Smooth muscle cell (in vitro differentiated cells): ENCODE results near the gene CDH12. TPM values are rescaled to one million over a fixed set of nuclear protein-coding genes. Genes with fewer than 3 reads are reported as not detected.

Source experiments
- DNase-seq: peaks from one replicate; lab custom pipeline; 2025; ENCODE audit not compliant: unreplicated experiment; lab: John Stamatoyannopoulos, UW
- H2AFZ ChIP-seq: fragments of 200-600 bp; sonication (generic); 2 replicates; pipeline ENCODE4 v1.6.0; 2016; ENCODE audit warnings: antibody characterized with exemption, low read depth, mild to moderate bottlenecking
- H3F3A ChIP-seq: fragments of 200-600 bp; sonication (generic); 2 replicates; pipeline ENCODE4 v1.6.0; 2017; ENCODE audit warnings: antibody characterized with exemption, low read depth
- H3K27ac ChIP-seq: fragments of 200-600 bp; sonication (generic); 2 replicates; pipeline ENCODE4 v1.5.1; 2016; ENCODE audit warnings: low read depth, mild to moderate bottlenecking
- H3K27me3 ChIP-seq: fragments of 200-600 bp; sonication (generic); 2 replicates; pipeline ENCODE4 v1.6.1; 2016; ENCODE audit warnings: low read depth, mild to moderate bottlenecking
- H3K36me3 ChIP-seq: fragments of 200-600 bp; sonication (generic); 2 replicates; pipeline ENCODE4 v1.5.1; 2016; ENCODE audit warnings: low read depth
- H3K4me1 ChIP-seq: fragments of 200-600 bp; sonication (generic); 2 replicates; pipeline ENCODE4 v1.5.1; 2016; ENCODE audit warnings: low read depth
- H3K4me2 ChIP-seq: fragments of 200-600 bp; sonication (generic); 2 replicates; pipeline ENCODE4 v1.6.0; 2016; ENCODE audit warnings: mild to moderate bottlenecking
- H3K4me3 ChIP-seq: fragments of 200-600 bp; sonication (generic); 2 replicates; pipeline ENCODE4 v1.5.1; 2016; ENCODE audit warnings: mild to moderate bottlenecking
- H3K79me2 ChIP-seq: fragments of 200-600 bp; sonication (generic); 2 replicates; pipeline ENCODE4 v1.6.0; 2016; ENCODE audit warnings: low read depth, mild to moderate bottlenecking
- H3K9ac ChIP-seq: fragments of 200-600 bp; sonication (generic); 2 replicates; pipeline ENCODE4 v1.6.0; 2016; ENCODE audit warnings: low read depth
- H3K9me3 ChIP-seq: fragments of 200-600 bp; sonication (generic); replicated peaks from 2 replicates; pipeline ENCODE4 v1.5.1; 2016; ENCODE audit warnings: low read depth
- H4K20me1 ChIP-seq: fragments of 200-600 bp; sonication (generic); 2 replicates; pipeline ENCODE4 v1.6.0; 2016; ENCODE audit warnings: low read depth
- CTCF ChIP-seq: fragments of 200-600 bp; sonication (generic); IDR thresholded peaks from 2 replicates; pipeline ENCODE4 v1.5.1; 2017; ENCODE audit warnings: borderline replicate concordance, mild to moderate bottlenecking, antibody characterized with exemption; ENCODE audit not compliant: insufficient read depth, poor library complexity, severe bottlenecking
- WGBS: methylation state at CpG from one replicate; pipeline ENCODE4 v1.1.7; 2016; ENCODE audit warnings: low lambda C conversion rate; 5-methylcytosine and 5-hydroxymethylcytosine counted together
- polyA plus RNA-seq: library from polyadenylated mRNA; unstranded; fragments of >200 nt; fragmentation: Nextera tagmentation; extraction: Ambion mirVana; gene quantifications from 2 replicates; pipeline ENCODE4 v1.2.1, GENCODE V29; 2016
- total RNA-seq: library from RNA; depleted of rRNA; stranded (reverse); fragments of >200 nt; gene quantifications from 2 replicates; pipeline ENCODE4 v1.2.3, GENCODE V29; 2014

The CDH12 gene
- total and polyA plus RNA-seq, 2 experiments from 2014 or later = not detected

GRCh38 chr5:22683050-22683449 lies 170.1 kb downstream of the CDH12 start:
- Histone ChIP-seq H3K4me1 (no peaks in the 10 kb centered on the region), H3K9me3 (no peaks in the 10 kb centered on the region), H3K4me3 (no peak overlapping the region), H3K36me3 (no peaks in the 10 kb centered on the region), H4K20me1 (no peaks in the 10 kb centered on the region), H3K9ac (no peak overlapping the region), H3K4me2 (no peak overlapping the region), H3K79me2 (no peaks in the 10 kb centered on the region), H2AFZ (no peak overlapping the region), H3K27me3 (no peaks in the 10 kb centered on the region), H3F3A (no peaks in the 10 kb centered on the region), H3K27ac (no peak overlapping the region)
- DNase-seq = no peak
- 71% methylated on average over 2 of the region's 2 CpGs for whole genome bisulfite sequencing
- no peak for TF ChIP-seq CTCF

GRCh38 chr5:22678886-22679285 lies 174.3 kb downstream of the CDH12 start:
- Histone ChIP-seq H2AFZ (no peak overlapping the region), H3F3A (no peaks in the 10 kb centered on the region), H3K4me1 (no peaks in the 10 kb centered on the region), H3K27me3 (no peaks in the 10 kb centered on the region), H3K9ac (no peak overlapping the region), H3K27ac (no peak overlapping the region), H3K4me2 (no peak overlapping the region), H3K79me2 (no peaks in the 10 kb centered on the region), H3K9me3 (no peaks in the 10 kb centered on the region), H3K4me3 (no peak overlapping the region), H3K36me3 (no peaks in the 10 kb centered on the region), H4K20me1 (no peaks in the 10 kb centered on the region)
- DNase-seq = no peak
- no peak for TF ChIP-seq CTCF
- WGBS = 81% methylated on average over 3 of the region's 3 CpGs

- H2AFZ ChIP-seq = no peak overlapping the region
- no peak overlapping the region for H3K9ac ChIP-seq
- no peaks in the 10 kb centered on the region for H3K9me3 ChIP-seq
- no peaks in the 10 kb centered on the region for H3K4me1 ChIP-seq
- no peaks in the 10 kb centered on the region for H3F3A ChIP-seq
- H4K20me1 ChIP-seq = no peaks in the 10 kb centered on the region
- no peaks in the 10 kb centered on the region for H3K79me2 ChIP-seq
- H3K4me3 ChIP-seq = no peak overlapping the region
- no peak for TF ChIP-seq CTCF
- H3K36me3 ChIP-seq = no peaks in the 10 kb centered on the region
- no peak overlapping the region for H3K4me2 ChIP-seq
- H3K27me3 ChIP-seq = no peaks in the 10 kb centered on the region
- DNase-seq = no peak
- no peak overlapping the region for H3K27ac ChIP-seq
Measured at GRCh38 chr5:22673131-22673530, 180.0 kb downstream of the CDH12 start.

GRCh38 chr5:22669345-22669744 lies 183.8 kb downstream of the CDH12 start:
- no peaks in the 10 kb centered on the region for H3K79me2 ChIP-seq
- no peak overlapping the region for H3K27ac ChIP-seq
- TF ChIP-seq CTCF = no peak
- WGBS = 84% methylated on average over 4 of the region's 4 CpGs
- H3K9me3 ChIP-seq = no peaks in the 10 kb centered on the region
- H2AFZ ChIP-seq = no peak overlapping the region
- no peak overlapping the region for H3K9ac ChIP-seq
- DNase-seq = no peak
- no peaks in the 10 kb centered on the region for H4K20me1 ChIP-seq
- no peaks in the 10 kb centered on the region for H3K36me3 ChIP-seq
- H3K27me3 ChIP-seq = no peaks in the 10 kb centered on the region
- no peak overlapping the region for H3K4me3 ChIP-seq
- H3K4me1 ChIP-seq = no peaks in the 10 kb centered on the region
- no peaks in the 10 kb centered on the region for H3F3A ChIP-seq
- no peak overlapping the region for H3K4me2 ChIP-seq
